ENCODE data around the gene RSPO1.

DNA sequence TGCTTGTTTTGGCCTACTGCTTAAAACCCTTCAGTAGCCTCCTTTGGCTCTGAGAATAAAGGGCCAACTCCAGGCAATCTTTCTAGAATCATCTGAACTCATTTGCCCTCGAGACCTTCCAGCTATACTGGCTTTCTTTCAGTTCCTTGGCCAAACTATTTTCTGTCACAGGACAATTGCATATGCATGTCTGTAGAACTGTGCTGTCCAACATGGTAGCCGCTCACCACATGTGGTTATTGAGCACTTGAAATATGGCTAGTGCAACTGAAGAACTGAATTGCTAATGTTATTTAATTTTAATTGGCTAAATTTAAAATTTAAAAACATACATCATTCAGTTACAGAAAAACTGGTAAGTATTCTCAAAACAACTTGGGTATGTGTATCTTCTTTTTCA is 24.7 kb downstream of the RSPO1 start:
- TF ChIP-seq, protein P1, sequence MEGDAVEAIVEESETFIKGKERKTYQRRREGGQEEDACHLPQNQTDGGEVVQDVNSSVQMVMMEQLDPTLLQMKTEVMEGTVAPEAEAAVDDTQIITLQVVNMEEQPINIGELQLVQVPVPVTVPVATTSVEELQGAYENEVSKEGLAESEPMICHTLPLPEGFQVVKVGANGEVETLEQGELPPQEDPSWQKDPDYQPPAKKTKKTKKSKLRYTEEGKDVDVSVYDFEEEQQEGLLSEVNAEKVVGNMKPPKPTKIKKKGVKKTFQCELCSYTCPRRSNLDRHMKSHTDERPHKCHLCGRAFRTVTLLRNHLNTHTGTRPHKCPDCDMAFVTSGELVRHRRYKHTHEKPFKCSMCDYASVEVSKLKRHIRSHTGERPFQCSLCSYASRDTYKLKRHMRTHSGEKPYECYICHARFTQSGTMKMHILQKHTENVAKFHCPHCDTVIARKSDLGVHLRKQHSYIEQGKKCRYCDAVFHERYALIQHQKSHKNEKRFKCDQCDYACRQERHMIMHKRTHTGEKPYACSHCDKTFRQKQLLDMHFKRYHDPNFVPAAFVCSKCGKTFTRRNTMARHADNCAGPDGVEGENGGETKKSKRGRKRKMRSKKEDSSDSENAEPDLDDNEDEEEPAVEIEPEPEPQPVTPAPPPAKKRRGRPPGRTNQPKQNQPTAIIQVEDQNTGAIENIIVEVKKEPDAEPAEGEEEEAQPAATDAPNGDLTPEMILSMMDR (conservative IDR thresholded peaks at IDR 0.05; ENCODE audit: low read depth, low read length): no peak
- no peak for TF ChIP-seq EZH2 (IDR thresholded peaks at IDR 0.05; ENCODE audit: low read length, unreplicated experiment)

All from PC-3 (cell line).